ENCODE data around the gene LDLRAP1.
"Not testable (repeated sequence)": the region's sequence is repeated elsewhere in the genome, so short reads cannot be mapped to it uniquely, and the experiment has no call there.

Gene LDLRAP1

DNA sequence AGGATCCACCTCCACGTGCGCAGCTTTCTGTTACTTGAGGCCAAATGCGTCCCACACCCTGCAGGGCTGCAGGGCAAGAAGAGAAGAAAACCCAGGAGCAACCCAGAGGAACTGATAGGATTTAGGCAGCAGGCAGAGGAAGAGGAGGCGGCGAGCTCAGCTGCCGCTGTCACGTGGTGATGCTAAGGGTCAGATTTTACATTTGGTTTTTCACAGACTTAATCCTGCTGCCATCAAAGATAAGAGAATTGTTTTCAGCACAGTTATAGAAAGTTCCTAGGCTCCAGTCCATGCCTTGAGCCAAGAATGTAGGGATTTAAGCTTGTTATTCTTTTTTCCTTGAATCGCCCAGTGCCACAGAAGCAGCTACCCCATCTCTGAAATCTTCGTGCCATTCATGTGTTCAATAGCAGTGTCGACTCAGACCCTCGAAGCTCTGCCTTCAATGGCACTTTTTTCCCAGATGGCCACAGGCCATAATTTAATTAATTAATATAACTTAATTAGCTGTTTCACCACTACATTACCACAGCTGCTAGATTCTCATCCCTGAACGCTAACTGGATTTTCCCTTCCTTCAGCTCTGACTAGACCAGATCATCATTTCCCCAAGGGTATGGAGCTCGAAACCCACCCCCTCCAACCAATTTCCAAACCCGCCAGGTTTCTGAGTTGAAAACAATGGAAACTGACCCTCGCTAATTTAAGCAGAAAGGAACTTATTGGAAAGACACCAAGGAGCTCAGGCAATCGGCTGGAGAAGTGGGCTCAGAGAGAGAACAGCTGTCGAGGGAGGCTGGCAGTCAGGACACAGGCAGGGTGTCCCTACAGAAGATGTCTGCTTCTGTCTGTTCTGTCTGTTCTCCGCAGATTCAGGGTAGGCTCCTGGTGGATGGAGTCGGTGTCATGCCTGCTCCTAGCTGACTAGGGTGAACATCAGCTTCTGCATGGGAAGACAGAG lies 36.2 kb downstream of the LDLRAP1 start:
- FAIRE-seq (no peak), DNase-seq (ENCODE audit: insufficient read length, low spot score) (no peak)
- TF ChIP-seq POLR2AphosphoS5 (IDR thresholded peaks at IDR 0.05; ENCODE audit: low read depth, low read length) (no peak), TAF1 (IDR thresholded peaks at IDR 0.05; ENCODE audit: low read depth, low read length) (no peak), SPI1 (IDR thresholded peaks at IDR 0.05; ENCODE audit: low read depth, low read length) (no peak), PAX5 (IDR thresholded peaks at IDR 0.05; ENCODE audit: insufficient read depth, low read length, severe bottlenecking) (no peak), POLR2A (IDR thresholded peaks at IDR 0.05; ENCODE audit: low read depth, low read length) (no peak), POU2F2 (IDR thresholded peaks at IDR 0.05; ENCODE audit: low read depth, low read length) (no peak)

DNA sequence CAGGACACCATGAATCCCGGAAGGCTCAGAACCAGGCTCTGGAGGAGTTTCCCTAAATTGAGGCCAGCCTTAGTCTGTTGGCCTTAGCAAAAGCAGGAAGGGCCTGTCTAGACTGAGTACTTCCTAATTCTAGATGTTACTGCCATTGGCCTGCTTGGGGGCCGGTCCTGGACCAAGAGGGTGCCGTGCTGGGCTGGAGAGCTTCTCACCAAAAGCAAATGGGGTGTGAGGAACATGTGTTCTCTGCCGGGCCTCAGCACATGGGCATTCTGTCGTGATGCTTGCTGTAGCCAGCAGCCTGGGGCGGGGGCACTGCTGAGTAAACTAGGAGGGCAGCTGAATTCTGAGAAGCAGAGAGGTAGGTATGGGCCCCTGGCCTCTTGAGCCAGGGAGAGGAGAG lies 37.5 kb downstream of the LDLRAP1 start:
- FAIRE-seq (no peak), DNase-seq (ENCODE audit: insufficient read length, low spot score) (no peak)
- TF ChIP-seq POLR2A (IDR thresholded peaks at IDR 0.05; ENCODE audit: low read depth, low read length) = no peak
- no peak for TF ChIP-seq POU2F2 (IDR thresholded peaks at IDR 0.05; ENCODE audit: low read depth, low read length)
- no peak for TF ChIP-seq SPI1 (IDR thresholded peaks at IDR 0.05; ENCODE audit: low read depth, low read length)
- no peak for TF ChIP-seq POLR2AphosphoS5 (IDR thresholded peaks at IDR 0.05; ENCODE audit: low read depth, low read length)
- no peak for TF ChIP-seq TAF1 (IDR thresholded peaks at IDR 0.05; ENCODE audit: low read depth, low read length)
- TF ChIP-seq PAX5 (IDR thresholded peaks at IDR 0.05; ENCODE audit: insufficient read depth, low read length, severe bottlenecking) = no peak

DNA sequence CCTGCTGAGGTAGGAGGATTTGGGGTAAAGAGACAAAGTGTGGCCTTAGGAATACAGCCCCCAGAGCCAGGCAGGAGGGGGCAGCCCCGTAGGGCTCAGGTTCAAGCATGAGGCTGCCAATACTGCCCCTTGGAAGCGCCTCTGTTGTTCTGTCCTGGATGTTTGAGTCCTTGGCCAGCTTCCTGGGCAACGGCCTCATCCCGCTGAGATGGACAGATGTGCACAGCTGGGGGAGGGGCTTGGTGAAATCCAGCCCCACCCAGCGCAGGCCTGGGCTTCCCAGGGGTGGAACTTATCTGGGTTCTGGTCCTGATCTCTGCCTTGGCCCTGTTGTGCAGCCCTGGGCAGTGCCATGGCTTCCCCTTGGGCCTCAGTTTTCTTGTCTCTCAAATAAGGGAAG lies 38.4 kb downstream of the LDLRAP1 start:
- DNase-seq (ENCODE audit: insufficient read length, low spot score) (no peak), FAIRE-seq (no peak)
- TF ChIP-seq POU2F2 (IDR thresholded peaks at IDR 0.05; ENCODE audit: low read depth, low read length) (no peak), POLR2AphosphoS5 (IDR thresholded peaks at IDR 0.05; ENCODE audit: low read depth, low read length) (no peak), PAX5 (IDR thresholded peaks at IDR 0.05; ENCODE audit: insufficient read depth, low read length, severe bottlenecking) (no peak), POLR2A (IDR thresholded peaks at IDR 0.05; ENCODE audit: low read depth, low read length) (no peak), TAF1 (IDR thresholded peaks at IDR 0.05; ENCODE audit: low read depth, low read length) (no peak), SPI1 (IDR thresholded peaks at IDR 0.05; ENCODE audit: low read depth, low read length) (no peak)

DNA sequence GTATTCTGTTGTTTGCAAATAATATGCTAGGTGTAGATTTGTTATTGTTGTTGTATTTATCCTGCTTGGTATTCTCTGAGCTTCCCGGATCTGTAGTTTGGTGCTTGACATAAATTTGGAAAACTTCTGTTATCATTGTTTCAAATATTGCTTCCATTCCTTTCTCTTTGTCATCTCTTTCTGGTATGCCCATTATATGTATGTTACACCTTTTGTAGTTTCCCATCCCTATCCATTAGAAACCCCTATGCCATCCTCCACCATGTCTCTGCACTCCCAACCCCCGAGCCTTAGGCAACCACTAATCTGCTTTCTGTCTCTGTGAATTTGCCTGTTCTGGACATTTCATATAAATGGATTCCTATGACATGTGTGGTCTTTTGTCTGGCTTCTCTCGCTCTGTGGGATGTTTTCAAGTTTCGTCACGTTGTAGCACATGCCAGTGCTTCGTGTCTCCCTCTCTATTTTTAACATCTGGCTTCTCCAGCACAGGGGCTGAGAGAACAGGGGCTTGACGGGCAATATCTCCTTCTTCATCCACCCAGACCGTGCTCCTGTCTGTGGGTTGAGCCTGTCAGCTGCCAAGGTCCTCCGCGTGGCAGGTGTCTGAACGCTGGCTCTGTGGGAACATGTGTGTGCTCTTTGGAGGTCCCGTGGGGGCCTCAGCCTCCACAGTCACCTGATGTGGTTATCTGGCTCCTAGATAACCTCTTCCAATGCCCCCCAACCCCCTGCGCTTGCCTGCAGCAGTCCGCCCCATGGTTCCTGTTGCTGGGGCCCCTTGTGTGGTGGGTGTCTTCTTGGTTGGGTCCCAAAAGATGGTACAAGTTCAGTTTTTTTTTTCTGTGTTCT lies 40.3 kb downstream of the LDLRAP1 start:
- TF ChIP-seq POLR2A (IDR thresholded peaks at IDR 0.05; ENCODE audit: low read depth, low read length) (no peak), POLR2AphosphoS5 (IDR thresholded peaks at IDR 0.05; ENCODE audit: low read depth, low read length) (no peak), POU2F2 (IDR thresholded peaks at IDR 0.05; ENCODE audit: low read depth, low read length) (no peak), SPI1 (IDR thresholded peaks at IDR 0.05; ENCODE audit: low read depth, low read length) (no peak), PAX5 (IDR thresholded peaks at IDR 0.05; ENCODE audit: insufficient read depth, low read length, severe bottlenecking) (no peak), TAF1 (IDR thresholded peaks at IDR 0.05; ENCODE audit: low read depth, low read length) (no peak)
- FAIRE-seq = peak; percentile 9

DNA sequence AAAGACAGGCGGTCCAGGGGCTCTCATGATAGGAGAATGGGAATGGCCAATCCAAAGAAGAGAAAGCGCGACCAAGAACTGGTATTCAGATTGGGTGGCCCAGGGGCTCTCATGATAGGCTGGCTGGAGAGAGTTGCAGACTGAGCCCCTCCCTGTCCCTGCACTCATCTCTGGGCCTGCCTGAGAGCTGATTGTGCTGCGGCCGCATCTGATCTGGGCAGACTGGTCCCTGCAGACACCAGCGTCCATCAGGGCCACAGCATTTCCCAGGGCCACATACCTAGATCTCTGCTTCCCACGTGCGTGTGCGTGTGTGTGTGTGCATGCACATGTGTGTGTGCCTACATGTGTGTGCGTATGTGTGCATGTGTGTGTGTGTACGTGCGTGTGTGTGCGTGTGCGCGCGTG lies 42.8 kb downstream of the LDLRAP1 start:
- no peak for TF ChIP-seq PAX5 (IDR thresholded peaks at IDR 0.05; ENCODE audit: insufficient read depth, low read length, severe bottlenecking)
- TF ChIP-seq POLR2A (IDR thresholded peaks at IDR 0.05; ENCODE audit: low read depth, low read length) = no peak
- TF ChIP-seq POU2F2 (IDR thresholded peaks at IDR 0.05; ENCODE audit: low read depth, low read length) = no peak
- TF ChIP-seq TAF1 (IDR thresholded peaks at IDR 0.05; ENCODE audit: low read depth, low read length) = no peak
- TF ChIP-seq SPI1 (IDR thresholded peaks at IDR 0.05; ENCODE audit: low read depth, low read length) = no peak
- no peak for TF ChIP-seq POLR2AphosphoS5 (IDR thresholded peaks at IDR 0.05; ENCODE audit: low read depth, low read length)
- peak; percentile 61 for FAIRE-seq
- no peak for DNase-seq (ENCODE audit: insufficient read length, low spot score)

More for the DNA sequence above, 40.3 kb downstream of the LDLRAP1 start:
- DNase-seq (ENCODE audit: insufficient read length, low spot score) = no peak

DNA sequence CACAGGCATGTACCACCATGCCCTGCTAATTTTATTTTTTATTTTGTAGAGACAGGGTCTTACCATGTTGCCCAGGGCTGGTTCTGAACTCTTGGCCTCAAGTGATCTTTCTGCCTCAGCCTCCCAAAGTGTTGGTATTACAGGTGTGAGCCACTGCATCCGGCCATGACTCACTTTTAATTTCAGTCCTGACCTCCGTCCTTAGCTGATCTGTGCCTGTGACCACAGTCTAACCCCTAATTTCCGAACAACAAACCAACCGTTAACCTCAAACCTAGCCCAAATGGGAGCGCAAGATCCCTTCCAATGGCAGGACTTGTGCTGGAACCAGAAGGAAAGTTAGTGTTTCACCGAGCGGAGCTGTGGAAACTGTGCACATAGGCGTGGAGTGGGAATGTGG lies 43.9 kb downstream of the LDLRAP1 start:
- FAIRE-seq = no peak
- TF ChIP-seq POLR2AphosphoS5 (IDR thresholded peaks at IDR 0.05; ENCODE audit: low read depth, low read length) (no peak), SPI1 (IDR thresholded peaks at IDR 0.05; ENCODE audit: low read depth, low read length) (no peak), POU2F2 (IDR thresholded peaks at IDR 0.05; ENCODE audit: low read depth, low read length) (no peak), PAX5 (IDR thresholded peaks at IDR 0.05; ENCODE audit: insufficient read depth, low read length, severe bottlenecking) (no peak), TAF1 (IDR thresholded peaks at IDR 0.05; ENCODE audit: low read depth, low read length) (no peak), POLR2A (IDR thresholded peaks at IDR 0.05; ENCODE audit: low read depth, low read length) (no peak)
- DNase-seq (ENCODE audit: insufficient read length, low spot score) = no peak

DNA sequence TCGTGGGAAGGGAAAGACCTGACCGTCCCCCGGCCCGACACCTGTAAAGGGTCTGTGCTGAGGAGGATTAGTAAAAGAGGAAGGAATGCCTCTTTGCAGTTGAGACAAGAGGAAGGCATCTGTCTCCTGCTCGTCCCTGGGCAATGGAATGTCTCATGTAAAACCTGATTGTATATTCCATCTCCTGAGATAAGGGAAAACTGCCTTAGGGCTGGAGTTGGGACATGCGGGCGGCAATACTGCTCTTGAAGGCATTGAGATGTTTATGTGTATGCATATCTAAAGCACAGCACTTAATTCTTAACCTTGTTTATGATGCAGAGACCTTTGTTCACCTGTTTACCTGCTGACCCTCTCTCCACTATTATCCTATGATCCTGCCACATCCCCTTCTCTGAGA lies 44.8 kb downstream of the LDLRAP1 start:
- DNase-seq (ENCODE audit: insufficient read length, low spot score) = not testable (repeated sequence)

DNA sequence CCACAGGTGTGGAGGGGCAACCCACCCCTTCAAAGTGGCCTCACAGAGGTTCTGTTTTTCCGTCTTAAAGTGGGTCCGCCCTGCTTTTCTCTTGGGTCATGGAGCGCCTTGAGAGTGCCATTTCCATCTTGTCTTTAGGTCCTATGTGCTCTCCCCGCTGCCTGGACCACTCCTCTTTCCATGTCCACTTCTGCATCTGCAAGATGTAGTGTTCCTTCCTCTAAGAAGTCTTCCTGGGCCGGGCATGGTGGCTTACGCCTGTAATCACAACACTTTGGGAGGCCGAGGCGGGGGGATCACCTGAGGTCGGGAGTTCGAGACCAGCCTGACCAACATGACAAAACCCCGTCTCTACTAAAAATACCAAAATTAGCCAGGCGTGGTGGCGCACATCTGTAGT lies 45.4 kb downstream of the LDLRAP1 start:
- FAIRE-seq = not testable (repeated sequence)

More for the DNA sequence above, 44.8 kb downstream of the LDLRAP1 start:
- FAIRE-seq = not testable (repeated sequence)

DNA sequence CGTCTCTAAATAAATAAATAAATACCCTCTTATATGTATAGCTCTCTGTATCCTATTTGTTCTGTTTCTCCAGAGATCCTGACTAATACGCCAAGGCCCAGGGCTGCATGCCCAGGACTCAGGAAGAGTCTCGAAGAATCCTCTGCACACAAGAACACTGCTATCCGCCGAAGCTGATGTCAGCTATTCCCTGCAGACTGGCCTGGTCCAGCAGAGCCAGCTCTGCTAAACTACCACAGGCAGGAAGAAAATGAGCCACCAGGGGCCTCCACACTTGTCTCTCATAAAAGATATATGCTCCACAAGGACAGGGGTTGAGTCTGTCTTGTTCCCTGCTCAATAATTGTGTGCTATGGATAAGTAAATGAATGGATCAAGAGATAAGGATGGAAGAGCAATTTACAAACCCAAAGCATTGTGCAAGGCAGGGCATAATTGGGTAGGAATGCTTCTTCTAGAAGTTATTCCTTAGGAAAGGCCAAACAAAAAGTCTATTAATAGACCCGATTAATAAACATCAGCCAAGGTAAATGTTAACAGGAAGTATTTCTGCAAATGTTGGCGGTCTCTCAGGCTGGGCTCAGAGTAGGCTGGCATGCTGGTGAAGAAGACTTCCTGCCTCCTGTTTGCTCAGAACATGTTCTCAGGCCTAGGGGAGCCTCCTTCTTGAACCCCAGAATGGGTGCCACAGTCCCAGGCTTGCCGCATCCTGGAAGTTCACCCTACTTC lies 46.9 kb downstream of the LDLRAP1 start:
- FAIRE-seq = no peak
- TF ChIP-seq POU2F2 (IDR thresholded peaks at IDR 0.05; ENCODE audit: low read depth, low read length) = no peak
- TF ChIP-seq POLR2AphosphoS5 (IDR thresholded peaks at IDR 0.05; ENCODE audit: low read depth, low read length) = no peak
- TF ChIP-seq PAX5 (IDR thresholded peaks at IDR 0.05; ENCODE audit: insufficient read depth, low read length, severe bottlenecking) = no peak
- TF ChIP-seq POLR2A (IDR thresholded peaks at IDR 0.05; ENCODE audit: low read depth, low read length) = no peak
- TF ChIP-seq SPI1 (IDR thresholded peaks at IDR 0.05; ENCODE audit: low read depth, low read length) = no peak
- no peak for TF ChIP-seq TAF1 (IDR thresholded peaks at IDR 0.05; ENCODE audit: low read depth, low read length)
- DNase-seq (ENCODE audit: insufficient read length, low spot score) = no peak

More for the DNA sequence above, 45.4 kb downstream of the LDLRAP1 start:
- DNase-seq (ENCODE audit: insufficient read length, low spot score) = not testable (repeated sequence)

Measured in GM12891 (cell line).